HG02588 (cell line): ENCODE data around the gene AKNA.

Source experiments
- ATAC-seq: cut with Tn5 transposase; IDR thresholded peaks from one replicate; pipeline ENCODE4 v1.9.1; 2021; ENCODE audit warnings: mild to moderate bottlenecking, moderate library complexity; ENCODE audit not compliant: unreplicated experiment

Gene AKNA

DNA sequence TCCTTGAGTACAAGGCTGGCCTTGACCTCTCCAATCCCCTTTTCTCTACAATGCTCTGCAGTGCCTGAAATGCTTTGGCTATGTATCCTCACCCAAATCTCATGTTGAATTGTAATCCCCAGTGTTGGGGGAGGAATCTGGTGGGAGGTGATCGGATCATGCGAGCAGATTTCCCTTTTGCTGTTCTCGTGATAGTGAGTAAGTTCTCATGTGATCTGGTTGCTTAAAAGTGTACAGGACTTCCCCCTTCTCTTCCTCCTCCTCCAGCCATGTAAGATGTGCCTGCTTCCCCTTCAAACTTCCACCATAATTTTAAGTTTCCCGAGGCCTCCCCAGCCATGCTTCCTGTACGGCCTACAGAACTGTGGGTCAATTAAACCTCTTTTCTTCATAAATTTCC is 28.5 kb upstream of the AKNA start:
- ATAC-seq, result no peak

DNA sequence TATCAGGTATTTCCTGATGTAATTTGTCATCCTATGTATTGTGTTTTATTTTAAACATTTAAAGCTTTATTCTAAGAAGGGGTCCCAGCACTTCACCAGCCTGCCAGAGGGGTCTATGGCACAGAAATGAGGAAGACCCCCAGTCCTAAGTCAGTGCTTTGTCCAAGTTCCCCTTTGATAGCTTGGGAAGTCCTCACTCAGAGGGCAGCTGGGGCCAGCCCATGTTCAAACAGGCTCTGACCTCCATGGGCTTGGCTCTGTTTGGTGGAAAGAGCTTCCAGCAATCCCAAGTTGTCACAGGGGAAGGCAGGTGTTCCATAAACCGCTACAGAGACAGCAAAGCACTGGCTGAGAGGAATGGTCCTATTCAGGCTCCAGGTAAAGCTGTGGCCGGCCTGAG is 26.6 kb upstream of the AKNA start:
- ATAC-seq, result no peak

DNA sequence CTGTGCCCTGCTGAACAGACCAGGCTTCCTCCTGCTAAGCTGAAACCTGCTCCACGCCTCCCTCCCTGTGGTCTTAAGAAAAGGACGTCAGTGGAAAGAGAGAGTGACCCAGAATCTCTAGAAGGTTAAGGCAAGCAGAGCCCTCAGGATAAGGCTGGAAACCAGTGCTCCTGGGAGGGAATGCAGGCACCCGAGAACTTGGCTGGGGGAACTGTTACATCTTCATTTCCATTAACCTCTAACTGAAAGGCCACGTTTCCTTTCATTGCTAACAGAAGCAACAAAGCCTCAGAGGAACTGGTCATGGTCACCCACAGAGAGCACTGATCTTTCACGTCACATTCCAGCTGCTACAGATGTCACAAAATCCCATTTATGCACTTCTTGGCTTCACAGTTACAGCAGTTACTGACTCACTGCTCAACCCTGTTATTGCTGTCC is 26.1 kb upstream of the AKNA start:
- no peak for ATAC-seq

DNA sequence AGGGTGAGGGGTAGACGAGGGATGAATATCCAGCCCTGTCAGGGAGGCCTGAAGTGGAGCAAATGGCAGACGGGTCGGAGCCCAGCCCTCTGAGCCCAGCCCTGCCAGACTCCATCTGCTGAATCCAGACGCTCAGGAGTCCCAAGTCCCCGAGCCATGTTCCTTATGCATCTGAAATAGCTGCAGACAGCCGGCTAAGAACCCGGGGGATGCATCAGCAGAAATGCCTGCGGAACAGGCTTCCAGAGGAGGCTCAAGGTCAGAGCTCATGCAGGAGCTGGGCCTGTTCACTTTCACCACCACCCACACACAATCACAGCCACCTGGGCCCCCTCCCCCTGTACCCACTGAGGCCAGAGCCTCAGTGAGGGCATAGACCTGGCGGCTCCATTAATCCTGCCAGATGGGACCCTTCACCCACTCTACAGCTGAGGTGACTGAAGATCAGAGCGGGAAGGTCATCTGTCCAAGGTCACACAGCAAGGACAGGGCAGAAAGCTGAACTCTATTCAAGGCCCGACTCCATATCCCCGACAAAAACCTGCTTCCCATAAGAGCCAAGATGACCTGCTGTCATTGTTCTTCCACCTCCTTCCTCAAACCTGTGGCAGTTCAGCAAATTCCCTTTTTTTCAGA is 24.4 kb upstream of the AKNA start:
- ATAC-seq, result no peak

DNA sequence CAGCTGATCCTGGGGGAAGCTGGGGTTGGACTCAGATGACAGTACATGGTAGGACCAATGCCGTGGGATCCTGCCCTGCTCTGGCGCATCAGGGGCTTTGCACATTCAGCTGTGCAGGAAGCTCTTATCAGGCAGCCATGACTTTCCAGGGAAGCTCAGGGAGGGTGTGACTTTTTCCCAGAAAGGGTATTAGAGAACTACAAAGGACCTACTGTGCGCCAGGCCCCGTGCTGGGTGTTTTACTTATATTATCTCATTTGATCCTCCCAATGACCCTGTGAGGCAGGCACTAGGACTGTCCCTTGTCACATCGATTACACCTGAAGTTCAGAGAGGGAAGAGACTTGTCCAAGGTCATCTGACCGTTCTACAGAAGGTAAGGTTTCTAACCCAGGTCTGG is 23.7 kb upstream of the AKNA start:
- no peak for ATAC-seq

DNA sequence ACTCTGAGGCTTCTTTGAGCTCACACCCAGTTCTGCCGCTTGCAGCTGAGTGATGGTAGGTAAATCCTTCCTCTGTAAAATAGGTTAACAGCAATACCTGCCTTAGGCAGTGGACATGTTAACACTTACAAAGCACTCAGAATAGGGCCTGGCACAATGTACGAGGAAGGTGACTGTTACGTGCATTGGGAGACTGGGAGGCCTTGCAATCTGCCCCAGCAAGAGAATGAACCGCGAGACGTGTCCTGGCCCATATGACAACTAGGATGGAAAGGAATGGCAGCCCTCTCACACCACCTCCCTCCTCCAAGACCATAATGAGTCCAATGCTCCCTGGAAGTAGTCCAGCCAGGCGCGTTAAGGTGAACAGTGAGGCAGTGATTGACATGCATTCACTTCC is 23.1 kb upstream of the AKNA start:
- ATAC-seq, result no peak

DNA sequence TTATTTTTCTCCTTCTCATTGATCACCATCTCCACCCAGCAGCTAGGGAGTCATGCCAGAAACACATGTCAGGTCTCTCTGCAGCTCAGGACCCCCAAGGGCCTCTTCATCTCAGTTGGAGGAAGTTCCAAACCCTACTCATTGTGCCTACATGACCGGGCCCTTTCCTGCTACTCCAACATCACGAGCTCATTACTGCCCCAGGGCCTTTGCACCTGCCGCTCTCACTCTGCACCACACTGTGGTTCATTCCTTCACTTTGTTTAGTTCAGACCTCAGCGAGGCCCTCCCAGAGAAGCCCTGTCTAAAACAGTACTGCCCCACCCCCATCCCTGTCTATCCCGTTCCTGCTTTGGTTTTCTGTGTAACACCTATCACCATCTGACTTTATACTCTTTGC is 22.1 kb upstream of the AKNA start:
- no peak for ATAC-seq

DNA sequence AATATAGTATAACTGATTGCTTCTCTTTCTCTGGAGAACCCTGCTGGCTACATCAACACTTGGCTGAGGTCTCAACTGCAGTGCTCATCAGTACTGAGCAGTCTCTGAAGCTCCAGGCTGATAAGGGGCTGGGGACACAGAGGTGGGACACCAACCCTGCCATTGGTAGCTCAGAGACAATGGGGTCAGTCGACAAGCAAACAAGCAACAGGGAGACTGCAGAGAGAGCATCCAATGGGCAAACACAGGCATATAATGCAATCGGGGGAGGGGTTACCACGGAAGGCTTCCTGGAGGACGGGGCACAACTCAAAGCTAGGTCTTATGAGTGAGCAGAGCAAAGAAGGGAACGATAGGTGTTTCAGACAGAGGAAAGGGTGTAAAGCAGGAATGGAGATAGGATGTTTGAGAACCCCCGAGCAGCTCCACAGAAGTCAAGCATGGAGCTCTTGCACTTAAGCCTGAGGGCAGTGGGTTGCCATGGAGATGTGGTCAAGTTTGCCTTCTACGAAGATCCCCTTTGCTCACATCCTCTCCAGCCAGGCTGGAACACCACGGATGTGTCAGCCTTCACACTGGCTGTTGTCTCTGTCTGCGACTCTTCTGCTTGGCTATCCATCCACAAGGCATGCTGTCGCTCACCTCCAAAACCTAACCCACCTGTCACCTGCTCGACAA is 21.5 kb upstream of the AKNA start:
- no peak for ATAC-seq

DNA sequence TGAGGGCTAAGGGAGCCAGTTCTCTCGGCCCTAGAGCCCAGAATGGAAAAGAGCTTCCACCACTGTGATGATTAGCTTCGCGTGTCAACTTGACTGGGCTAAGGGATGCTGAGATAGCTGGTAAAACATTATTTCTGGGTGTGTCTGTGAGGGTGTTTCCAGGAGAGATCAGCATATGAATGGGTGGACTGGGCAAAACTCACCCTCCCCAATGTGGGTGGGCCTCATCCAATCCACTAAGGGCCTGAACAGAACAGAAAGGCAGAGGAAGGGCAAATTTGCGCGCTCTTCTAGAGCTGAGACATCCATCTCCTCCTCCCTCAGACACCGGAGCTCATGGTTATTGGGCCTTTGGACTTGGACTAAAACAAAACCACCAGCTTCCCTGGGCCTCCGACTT is 20.9 kb upstream of the AKNA start:
- ATAC-seq, result no peak

DNA sequence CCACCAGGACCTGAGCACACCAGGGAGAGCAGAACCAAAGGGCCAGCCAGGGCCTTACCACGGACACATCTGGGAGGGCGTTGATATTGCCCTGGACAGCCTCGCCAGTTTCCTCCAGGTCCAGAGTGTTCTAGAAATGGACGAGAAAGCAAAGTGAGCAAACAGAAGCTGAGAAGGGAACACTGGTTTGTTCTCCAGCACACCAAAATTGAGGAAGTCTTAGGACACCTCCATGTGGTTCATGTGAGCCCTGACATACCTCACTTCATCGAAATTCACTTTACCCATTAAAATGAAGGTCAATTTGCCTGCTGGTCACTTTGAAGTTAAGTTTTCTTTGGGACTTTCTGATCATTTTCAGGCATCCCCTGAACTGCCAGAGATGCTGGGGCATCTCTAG is 20.1 kb upstream of the AKNA start:
- ATAC-seq, result no peak

DNA sequence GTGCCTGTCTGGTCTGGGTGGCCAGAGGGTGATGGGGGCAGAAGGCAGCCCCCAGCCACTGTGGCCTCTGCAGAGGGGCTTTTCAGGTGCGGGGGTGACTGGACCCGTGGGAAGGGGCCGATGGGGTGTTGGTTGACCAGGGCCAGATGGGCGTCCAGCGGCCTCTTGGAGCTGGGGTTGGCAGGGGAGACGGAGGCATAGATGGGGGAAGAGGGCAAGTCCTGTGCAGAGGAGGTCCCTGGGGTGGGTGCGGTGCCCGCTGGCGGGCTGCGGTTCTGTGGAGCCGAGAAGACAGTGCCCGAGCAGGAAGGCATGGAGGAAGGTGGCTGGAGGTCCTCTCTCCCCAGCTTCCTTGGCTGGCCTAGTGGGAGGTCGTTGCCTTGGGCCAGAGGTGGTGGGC is 18.7 kb upstream of the AKNA start:
- no peak for ATAC-seq

DNA sequence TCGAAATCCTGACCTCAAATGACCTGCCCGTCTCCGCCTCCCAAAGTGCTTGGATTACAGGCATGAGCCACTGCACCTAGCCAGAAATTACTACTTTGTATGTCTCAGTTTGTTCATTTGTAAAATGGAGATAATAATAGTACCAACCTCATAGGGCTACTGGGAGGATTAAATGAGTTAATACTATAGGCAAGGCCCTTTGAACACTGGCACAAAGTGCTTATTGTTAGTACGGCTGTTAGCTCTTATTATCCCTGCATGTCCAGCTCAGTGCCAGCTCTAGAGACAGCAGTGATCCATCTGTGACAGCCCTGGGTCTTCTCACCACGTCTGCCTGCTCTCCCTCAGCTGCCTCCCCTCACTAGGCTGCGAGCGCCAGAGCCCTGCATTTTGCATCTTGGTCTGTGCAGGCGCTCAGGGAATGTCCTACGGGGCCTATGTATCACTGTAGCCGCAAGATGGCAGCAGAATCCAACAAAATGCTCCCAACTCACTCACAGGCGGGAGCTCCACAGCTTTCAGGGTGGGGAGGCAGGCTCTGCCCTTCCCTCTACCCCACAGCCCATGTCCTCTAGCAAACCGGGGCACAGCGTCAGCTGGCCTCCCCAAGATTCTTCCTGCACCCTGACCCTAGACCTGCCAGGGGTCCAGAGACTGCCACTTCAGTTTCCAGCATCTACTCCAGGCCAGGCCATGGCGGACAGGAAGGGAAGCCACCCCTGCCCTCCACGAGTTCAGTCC is 17.7 kb upstream of the AKNA start:
- ATAC-seq, result peak; percentile 81

GRCh38 chr9:114404531-114404930 is 16.7 kb upstream of the AKNA start:
- no peak for ATAC-seq

DNA sequence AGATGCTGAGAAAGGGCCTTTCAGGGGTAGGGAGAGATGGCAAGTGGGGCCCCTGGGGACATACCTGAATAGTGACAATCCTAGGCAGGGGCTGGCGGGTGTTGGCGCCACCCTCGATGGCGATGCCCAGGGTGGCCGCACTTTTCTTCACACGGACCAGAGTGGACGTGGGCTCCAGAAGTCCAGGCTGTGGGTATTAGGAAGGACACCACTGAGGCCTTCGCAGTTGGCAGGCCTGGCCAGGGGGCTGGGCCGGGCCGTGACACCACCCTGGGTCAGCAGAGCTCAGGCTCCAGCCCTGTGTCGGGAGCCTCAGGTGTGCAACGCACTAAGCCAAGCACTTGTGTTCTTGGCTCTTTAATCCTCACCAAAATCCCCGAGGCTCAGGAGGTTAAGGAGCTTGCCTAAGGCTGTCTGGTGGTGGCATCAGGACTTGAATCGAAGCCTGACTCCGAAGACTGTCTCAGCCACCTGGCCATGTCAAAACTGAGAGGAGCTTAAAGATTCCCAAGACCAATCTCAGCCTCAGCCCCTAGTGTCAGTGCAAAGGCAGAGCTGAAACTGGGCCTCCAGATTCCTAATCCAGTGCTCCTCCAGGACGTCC is 15.5 kb upstream of the AKNA start:
- ATAC-seq, result no peak

GRCh38 chr9:114401344-114401743 is 13.6 kb upstream of the AKNA start:
- ATAC-seq, result no peak

DNA sequence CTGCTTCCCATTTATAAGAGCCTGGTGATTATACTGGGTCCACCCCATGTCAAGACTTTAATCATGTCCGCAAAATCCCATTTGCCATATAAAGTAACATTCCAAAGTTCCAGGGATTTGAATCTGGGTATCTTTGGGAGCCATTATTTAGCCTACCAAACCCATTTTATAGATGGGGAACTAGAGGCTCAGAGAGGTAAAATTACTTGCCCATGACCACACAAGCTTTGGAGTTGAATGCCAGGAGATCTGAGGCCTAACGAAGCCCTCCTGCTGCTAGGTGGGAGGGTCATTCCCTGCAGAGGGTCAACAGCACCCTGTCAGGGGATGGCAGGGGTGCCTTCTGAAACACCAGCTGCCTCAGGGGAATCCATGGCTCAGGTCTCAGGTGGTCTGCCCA is 13.0 kb upstream of the AKNA start:
- ATAC-seq, result no peak

DNA sequence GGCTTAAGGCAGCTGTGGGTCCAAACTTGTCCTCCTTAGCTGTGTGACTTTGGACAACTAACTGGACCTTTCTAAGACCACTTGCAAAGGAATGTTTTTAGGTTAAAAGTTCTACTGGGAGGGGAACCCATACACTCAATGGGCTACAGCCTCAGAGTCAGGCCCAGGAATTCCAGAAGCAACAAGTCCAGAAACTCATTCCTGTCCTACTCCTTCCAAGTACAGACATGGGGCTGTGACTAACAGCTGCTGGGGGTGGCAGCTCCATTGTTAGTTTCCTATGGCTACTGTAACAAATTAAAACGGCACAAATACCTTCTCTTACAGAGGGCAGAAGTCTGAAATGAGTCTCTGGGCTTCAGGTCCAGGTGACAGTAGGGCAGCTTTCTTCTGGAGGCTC is 12.4 kb upstream of the AKNA start:
- no peak for ATAC-seq

DNA sequence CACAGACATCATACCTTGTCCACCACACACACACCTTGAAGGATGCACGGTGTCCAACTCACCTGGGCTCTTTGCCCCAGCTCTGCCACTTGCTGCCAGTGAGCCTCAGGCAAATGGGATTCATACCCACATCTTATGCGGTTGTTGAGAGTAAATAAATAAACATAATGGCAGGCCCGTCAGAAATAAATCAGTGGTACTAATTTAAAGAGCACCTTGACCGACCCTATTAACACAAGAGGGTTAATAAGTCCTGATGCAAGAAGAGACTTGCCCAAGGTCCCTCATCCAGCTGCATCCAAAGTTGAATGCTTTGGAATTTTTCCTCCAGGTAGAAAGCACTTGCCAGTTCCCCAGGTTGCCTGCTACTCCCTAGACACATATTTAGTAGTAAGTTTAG is 11.6 kb upstream of the AKNA start:
- ATAC-seq, result no peak

- peak; percentile 80 for ATAC-seq
Measured at GRCh38 chr9:114397848-114398605, 10.2 kb upstream of the AKNA start.

DNA sequence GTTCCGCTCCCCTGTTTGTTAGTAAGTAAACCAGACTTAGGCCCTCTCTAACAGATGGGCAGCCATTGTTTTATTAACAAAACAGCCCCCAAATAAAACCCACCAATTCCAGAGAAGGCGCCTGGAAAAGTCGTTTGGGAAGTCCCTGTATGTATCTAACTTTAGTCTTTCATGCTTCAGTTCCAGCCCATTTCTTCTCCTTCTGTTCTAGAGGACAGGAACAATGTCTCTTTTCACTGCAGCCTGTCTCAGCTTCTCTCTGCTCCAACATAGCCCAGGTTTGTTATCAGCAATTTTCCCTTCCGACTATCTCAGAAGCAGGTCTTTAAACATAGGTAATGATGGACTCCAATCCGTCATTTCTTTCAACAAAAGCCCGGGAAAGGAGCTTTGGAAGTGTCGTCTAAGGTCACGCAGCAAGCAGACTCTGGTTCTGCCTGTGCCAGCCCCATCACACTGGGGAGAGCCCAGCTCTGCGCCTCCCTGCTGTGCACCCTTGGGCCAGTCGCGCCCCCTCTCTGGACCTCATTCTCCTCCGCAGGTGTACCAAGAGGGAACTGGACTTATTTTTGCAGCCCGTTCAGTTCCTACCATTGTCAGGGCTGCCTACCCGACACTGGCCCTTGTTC is 9.6 kb upstream of the AKNA start:
- no peak for ATAC-seq
